ENCODE results near the gene EEPD1.
A peak's percentile ranks its signal among the peaks of the same experiment; 100 is the strongest.

Gene EEPD1

DNA sequence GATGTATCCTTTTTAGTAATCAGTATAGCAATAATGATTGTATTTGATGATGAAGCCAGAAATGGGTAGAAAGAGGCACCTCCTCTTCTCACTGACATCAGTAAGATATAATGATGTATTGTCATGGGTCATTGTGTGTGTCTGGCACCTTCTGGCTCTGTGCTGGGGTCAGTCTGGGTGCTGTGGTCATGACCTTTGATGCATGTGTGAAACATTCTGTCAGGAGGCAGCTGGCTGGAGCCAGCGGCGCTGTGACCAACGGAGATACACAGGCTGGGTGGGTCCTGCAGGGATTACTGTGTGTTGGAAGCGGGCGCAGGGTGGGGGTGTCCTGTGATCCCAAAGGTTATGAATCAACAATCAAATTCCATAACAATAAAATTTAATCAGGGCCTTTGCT lies 35.2 kb downstream of the EEPD1 start:
- Histone ChIP-seq H3K27ac (ENCODE audit: low read depth, low read length) (no peak overlapping the region), H3K27me3 (ENCODE audit: control insufficient read depth in 1 of 2, insufficient read depth in 2 of 2, low read length in 2 of 2) (no peaks in the 10 kb centered on the region), H3K4me1 (ENCODE audit: control insufficient read depth in 1 of 2, insufficient read depth in 2 of 2, low read length in 2 of 2) (peaks cover 4 to 10% of the 10 kb centered on the region in 2 donors), H3K4me3 (ENCODE audit: low read depth in 1 of 2, low read length in 2 of 2) (no peak overlapping the region), H3K9ac (ENCODE audit: low read depth in 1 of 2, low read length in 2 of 2) (no peak overlapping the region), H3K9me3 (ENCODE audit: control insufficient read depth in 1 of 2, low read length in 2 of 2) (no peaks in the 10 kb centered on the region), H3K36me3 (ENCODE audit: control insufficient read depth in 1 of 2, insufficient read depth in 2 of 2, low read length in 2 of 2) (no peaks in the 10 kb centered on the region)

DNA sequence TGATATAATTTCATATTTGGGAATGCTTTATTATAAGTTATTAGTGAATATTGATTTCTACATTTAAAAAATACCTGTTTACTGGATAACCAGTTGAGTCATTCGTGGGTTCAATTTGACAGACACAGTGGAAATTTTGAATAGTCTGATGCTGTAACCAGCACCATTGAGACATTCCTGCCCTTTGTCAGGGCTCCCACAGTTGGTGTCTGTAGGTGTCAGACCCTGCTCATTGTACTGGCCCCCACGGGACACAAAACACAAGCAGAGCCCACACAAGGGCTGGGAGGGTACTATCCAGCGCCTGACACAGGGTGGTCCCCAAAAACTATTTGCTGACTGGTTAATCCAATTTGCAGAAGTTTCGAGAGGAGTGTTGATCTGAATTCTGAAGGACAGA lies 35.9 kb downstream of the EEPD1 start:
- Histone ChIP-seq H3K9ac (ENCODE audit: low read depth in 1 of 2, low read length in 2 of 2) (no peak overlapping the region), H3K4me1 (ENCODE audit: control insufficient read depth in 1 of 2, insufficient read depth in 2 of 2, low read length in 2 of 2) (peaks cover 4 to 11% of the 10 kb centered on the region in 2 donors), H3K27me3 (ENCODE audit: control insufficient read depth in 1 of 2, insufficient read depth in 2 of 2, low read length in 2 of 2) (no peaks in the 10 kb centered on the region), H3K36me3 (ENCODE audit: control insufficient read depth in 1 of 2, insufficient read depth in 2 of 2, low read length in 2 of 2) (no peaks in the 10 kb centered on the region), H3K9me3 (ENCODE audit: control insufficient read depth in 1 of 2, low read length in 2 of 2) (no peaks in the 10 kb centered on the region), H3K27ac (ENCODE audit: low read depth, low read length) (no peak overlapping the region), H3K4me3 (ENCODE audit: low read depth in 1 of 2, low read length in 2 of 2) (no peak overlapping the region)

DNA sequence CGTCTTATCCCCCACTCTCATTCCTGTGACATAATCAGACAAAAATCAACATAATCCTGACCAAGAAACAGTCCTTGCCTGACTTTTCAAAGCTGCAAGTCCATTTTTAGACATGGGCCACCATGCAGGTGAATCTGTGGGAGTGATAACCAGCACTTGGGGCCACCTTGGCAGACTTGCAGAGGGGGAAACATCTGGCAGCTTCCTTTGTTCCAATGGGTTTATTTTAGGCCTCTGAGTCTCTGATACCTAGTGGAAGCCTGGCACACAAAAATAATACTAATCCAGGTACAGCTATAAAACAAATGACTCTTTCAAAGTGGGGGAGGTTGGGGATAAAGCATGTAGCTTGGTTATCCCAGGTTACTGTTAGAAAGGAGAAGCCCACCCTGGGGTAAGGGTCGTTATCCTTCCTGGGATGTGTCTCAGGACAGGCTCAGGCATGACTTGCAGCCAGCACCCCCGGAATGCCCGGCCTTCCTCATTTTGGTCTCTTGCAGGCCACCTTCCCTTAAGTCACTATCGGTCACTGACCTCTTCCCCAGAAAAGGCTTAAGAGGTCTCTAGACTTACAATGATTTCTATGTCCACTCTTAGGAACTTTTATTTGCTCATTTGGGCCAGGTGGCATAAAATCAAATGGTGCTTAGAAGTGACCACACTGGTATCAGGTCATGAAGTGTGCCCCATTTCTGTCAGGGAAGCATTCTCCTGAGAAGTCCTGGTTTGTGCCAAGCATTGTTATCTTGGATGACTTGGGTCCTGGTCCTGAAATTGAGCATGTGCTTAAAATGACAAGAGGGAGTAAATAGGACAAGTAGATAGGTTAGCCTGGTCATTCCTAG lies 37.6 kb downstream of the EEPD1 start:
- Histone ChIP-seq H3K27ac (ENCODE audit: low read depth, low read length) (no peak overlapping the region), H3K36me3 (ENCODE audit: control insufficient read depth in 1 of 2, insufficient read depth in 2 of 2, low read length in 2 of 2) (peaks cover 0 to under 1% of the 10 kb centered on the region in 2 donors), H3K4me3 (ENCODE audit: low read depth in 1 of 2, low read length in 2 of 2) (no peak overlapping the region), H3K9ac (ENCODE audit: low read depth in 1 of 2, low read length in 2 of 2) (no peak overlapping the region), H3K9me3 (ENCODE audit: control insufficient read depth in 1 of 2, low read length in 2 of 2) (no peaks in the 10 kb centered on the region), H3K4me1 (ENCODE audit: control insufficient read depth in 1 of 2, insufficient read depth in 2 of 2, low read length in 2 of 2) (peaks cover 4 to 12% of the 10 kb centered on the region in 2 donors), H3K27me3 (ENCODE audit: control insufficient read depth in 1 of 2, insufficient read depth in 2 of 2, low read length in 2 of 2) (no peaks in the 10 kb centered on the region)

DNA sequence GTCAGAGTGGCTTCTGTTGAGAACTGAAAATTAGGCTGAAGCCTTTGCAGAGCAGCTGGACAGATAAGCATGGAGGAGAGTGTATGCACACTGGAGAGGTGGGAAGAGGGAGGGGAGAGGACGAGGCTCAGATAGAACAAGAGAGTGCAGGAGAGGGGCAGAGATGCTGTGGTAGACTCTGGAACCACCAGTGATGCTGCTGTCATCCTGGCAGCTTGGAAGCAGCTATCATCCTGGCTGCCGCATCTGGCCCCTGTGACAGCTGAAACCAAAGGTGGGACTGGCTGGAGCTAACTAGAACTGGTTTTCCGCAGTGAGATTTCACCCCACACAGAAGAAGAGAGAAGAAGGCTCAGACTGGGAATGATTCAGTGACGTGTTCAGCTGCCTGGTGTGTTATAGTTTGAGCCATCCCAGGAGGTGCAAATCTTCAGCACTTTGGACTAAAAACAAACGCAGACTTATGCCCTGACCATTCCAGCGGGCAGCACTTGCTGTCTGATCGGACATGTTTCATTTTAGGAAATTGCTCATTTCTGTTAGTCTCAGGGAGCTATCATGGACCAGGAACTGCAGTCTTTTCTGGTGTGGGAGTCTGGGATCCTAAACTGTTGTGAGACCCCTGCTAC lies 38.4 kb downstream of the EEPD1 start:
- Histone ChIP-seq H3K27ac (ENCODE audit: low read depth, low read length) (no peak overlapping the region), H3K4me1 (ENCODE audit: control insufficient read depth in 1 of 2, insufficient read depth in 2 of 2, low read length in 2 of 2) (peaks cover 4 to 12% of the 10 kb centered on the region in 2 donors), H3K9ac (ENCODE audit: low read depth in 1 of 2, low read length in 2 of 2) (no peak overlapping the region)

DNA sequence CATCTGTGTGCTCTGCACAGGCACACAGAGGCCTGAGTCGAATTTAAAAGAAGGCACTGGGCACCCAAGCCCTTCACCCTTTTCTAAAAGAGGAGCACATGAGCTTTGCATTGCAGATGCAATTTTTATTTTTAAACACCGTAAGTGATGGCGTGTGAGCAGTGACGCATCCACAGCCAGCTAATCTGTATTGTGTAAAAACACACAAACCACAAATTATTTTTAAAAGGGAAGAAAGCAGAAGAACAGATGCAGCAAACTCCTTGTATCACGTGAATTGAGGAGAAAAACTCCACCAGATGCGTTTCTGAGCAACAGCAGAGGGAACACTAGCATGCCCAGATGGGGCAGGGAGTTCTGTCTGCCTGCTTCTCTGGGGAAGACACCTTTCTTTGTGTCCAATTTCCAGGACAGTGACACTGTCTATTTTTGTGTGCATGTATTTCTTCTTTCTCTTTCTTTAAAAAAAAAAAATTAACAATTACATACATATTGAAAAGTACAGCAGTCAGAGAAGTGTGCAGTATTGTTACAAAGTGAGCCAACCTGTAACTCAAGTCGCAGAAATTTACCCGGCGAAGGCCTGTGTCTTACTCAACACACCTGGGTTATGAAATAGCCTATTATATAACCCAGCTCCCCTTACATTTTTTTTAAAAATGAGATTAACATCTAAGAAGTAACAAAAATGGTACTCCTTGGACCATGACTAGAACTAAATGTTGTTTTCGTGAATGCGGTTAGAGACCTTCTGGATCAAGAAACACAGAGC lies 39.2 kb downstream of the EEPD1 start:
- Histone ChIP-seq H3K27me3 (ENCODE audit: control insufficient read depth in 1 of 2, insufficient read depth in 2 of 2, low read length in 2 of 2) (no peaks in the 10 kb centered on the region), H3K4me3 (ENCODE audit: low read depth in 1 of 2, low read length in 2 of 2) (no peak overlapping the region), H3K36me3 (ENCODE audit: control insufficient read depth in 1 of 2, insufficient read depth in 2 of 2, low read length in 2 of 2) (peaks cover 0 to 4% of the 10 kb centered on the region in 2 donors), H3K4me1 (ENCODE audit: control insufficient read depth in 1 of 2, insufficient read depth in 2 of 2, low read length in 2 of 2) (peaks cover 4 to 12% of the 10 kb centered on the region in 2 donors), H3K9me3 (ENCODE audit: control insufficient read depth in 1 of 2, low read length in 2 of 2) (no peaks in the 10 kb centered on the region), H3K9ac (ENCODE audit: low read depth in 1 of 2, low read length in 2 of 2) (no peak overlapping the region), H3K27ac (ENCODE audit: low read depth, low read length) (no peak overlapping the region)

More for the DNA sequence above, 38.4 kb downstream of the EEPD1 start:
- H3K27me3 ChIP-seq (ENCODE audit: control insufficient read depth in 1 of 2, insufficient read depth in 2 of 2, low read length in 2 of 2): no peaks in the 10 kb centered on the region
- peak overlapping the region in 1 of 2 donors; percentile 13 for H3K4me3 ChIP-seq (ENCODE audit: low read depth in 1 of 2, low read length in 2 of 2)
- no peaks in the 10 kb centered on the region for H3K9me3 ChIP-seq (ENCODE audit: control insufficient read depth in 1 of 2, low read length in 2 of 2)
- H3K36me3 ChIP-seq (ENCODE audit: control insufficient read depth in 1 of 2, insufficient read depth in 2 of 2, low read length in 2 of 2): peaks cover 0 to 4% of the 10 kb centered on the region in 2 donors

DNA sequence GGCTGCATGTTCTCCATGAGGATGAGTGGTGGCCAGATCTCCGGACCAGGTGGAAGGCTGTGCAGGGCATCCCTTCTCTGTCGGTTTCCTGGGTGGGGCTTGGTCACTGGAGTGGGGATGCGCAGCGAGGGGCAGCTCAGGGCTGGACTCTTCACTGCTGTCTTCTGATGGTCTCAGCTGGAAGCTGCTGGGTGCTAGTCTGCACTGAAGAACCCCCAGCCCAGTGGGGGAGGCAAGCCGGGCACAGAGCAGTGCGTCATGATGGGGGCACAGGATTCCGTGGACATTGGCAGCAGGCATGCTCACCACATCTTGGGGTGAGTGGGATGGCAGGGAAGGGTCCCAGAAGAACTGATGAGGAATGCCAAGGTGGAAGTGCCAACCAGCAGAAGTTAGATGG lies 39.8 kb downstream of the EEPD1 start:
- Histone ChIP-seq H3K27ac (ENCODE audit: low read depth, low read length) (no peak overlapping the region), H3K4me1 (ENCODE audit: control insufficient read depth in 1 of 2, insufficient read depth in 2 of 2, low read length in 2 of 2) (peaks cover 4 to 12% of the 10 kb centered on the region in 2 donors), H3K9me3 (ENCODE audit: control insufficient read depth in 1 of 2, low read length in 2 of 2) (no peaks in the 10 kb centered on the region), H3K4me3 (ENCODE audit: low read depth in 1 of 2, low read length in 2 of 2) (no peak overlapping the region), H3K27me3 (ENCODE audit: control insufficient read depth in 1 of 2, insufficient read depth in 2 of 2, low read length in 2 of 2) (no peaks in the 10 kb centered on the region), H3K36me3 (ENCODE audit: control insufficient read depth in 1 of 2, insufficient read depth in 2 of 2, low read length in 2 of 2) (peaks cover 0 to 4% of the 10 kb centered on the region in 2 donors), H3K9ac (ENCODE audit: low read depth in 1 of 2, low read length in 2 of 2) (no peak overlapping the region)

DNA sequence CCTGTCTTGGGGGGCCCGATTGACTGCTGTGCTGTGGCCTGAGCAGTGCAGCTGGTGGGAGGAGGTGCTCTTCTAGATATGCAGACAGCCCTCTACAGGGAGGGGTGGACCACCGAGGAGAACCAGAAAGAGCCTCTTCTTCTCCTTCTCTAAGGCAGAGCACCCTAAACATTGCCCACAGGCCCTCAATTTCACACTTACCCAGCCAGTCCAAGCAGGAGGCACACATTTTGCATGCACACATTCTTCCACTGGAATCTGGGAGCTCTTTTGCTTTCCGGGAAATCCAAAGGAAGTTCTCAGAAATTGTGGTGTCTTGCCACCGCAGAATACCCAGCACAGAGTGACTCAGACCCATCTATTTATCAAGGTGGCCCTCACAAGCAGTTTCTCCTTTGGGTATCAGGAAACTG lies 45.8 kb downstream of the EEPD1 start:
- Histone ChIP-seq H3K9me3 (ENCODE audit: control insufficient read depth in 1 of 2, low read length in 2 of 2) (no peaks in the 10 kb centered on the region), H3K27me3 (ENCODE audit: control insufficient read depth in 1 of 2, insufficient read depth in 2 of 2, low read length in 2 of 2) (no peaks in the 10 kb centered on the region), H3K36me3 (ENCODE audit: control insufficient read depth in 1 of 2, insufficient read depth in 2 of 2, low read length in 2 of 2) (peaks cover 0 to 4% of the 10 kb centered on the region in 2 donors), H3K4me3 (ENCODE audit: low read depth in 1 of 2, low read length in 2 of 2) (no peak overlapping the region), H3K9ac (ENCODE audit: low read depth in 1 of 2, low read length in 2 of 2) (no peak overlapping the region), H3K27ac (ENCODE audit: low read depth, low read length) (no peak overlapping the region), H3K4me1 (ENCODE audit: control insufficient read depth in 1 of 2, insufficient read depth in 2 of 2, low read length in 2 of 2) (peaks cover 12 to 13% of the 10 kb centered on the region in 2 donors)

DNA sequence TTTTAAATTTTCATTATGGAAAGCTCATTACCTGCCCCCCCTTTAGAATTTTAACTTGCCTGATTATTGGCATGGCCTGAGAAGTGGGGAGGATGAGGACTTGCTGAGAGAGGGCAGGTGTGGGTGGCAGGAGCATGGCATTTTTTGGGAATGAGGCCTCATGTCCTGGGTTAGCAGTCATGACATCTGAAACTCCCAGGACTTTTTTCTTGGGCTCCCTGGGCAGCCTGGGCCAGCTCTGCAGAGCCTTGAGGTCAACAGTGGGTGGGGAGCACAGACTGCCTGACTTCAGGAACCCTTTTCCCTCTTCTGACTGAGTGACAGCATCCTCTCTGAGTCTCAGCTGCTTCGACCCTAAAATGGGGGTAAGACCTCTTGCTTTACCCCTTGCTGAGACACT lies 46.3 kb downstream of the EEPD1 start:
- Histone ChIP-seq H3K4me1 (ENCODE audit: control insufficient read depth in 1 of 2, insufficient read depth in 2 of 2, low read length in 2 of 2) (peaks cover 12 to 15% of the 10 kb centered on the region in 2 donors), H3K27me3 (ENCODE audit: control insufficient read depth in 1 of 2, insufficient read depth in 2 of 2, low read length in 2 of 2) (no peaks in the 10 kb centered on the region), H3K27ac (ENCODE audit: low read depth, low read length) (no peak overlapping the region), H3K36me3 (ENCODE audit: control insufficient read depth in 1 of 2, insufficient read depth in 2 of 2, low read length in 2 of 2) (peaks cover 0 to 4% of the 10 kb centered on the region in 2 donors), H3K9me3 (ENCODE audit: control insufficient read depth in 1 of 2, low read length in 2 of 2) (no peaks in the 10 kb centered on the region), H3K4me3 (ENCODE audit: low read depth in 1 of 2, low read length in 2 of 2) (no peak overlapping the region), H3K9ac (ENCODE audit: low read depth in 1 of 2, low read length in 2 of 2) (no peak overlapping the region)

DNA sequence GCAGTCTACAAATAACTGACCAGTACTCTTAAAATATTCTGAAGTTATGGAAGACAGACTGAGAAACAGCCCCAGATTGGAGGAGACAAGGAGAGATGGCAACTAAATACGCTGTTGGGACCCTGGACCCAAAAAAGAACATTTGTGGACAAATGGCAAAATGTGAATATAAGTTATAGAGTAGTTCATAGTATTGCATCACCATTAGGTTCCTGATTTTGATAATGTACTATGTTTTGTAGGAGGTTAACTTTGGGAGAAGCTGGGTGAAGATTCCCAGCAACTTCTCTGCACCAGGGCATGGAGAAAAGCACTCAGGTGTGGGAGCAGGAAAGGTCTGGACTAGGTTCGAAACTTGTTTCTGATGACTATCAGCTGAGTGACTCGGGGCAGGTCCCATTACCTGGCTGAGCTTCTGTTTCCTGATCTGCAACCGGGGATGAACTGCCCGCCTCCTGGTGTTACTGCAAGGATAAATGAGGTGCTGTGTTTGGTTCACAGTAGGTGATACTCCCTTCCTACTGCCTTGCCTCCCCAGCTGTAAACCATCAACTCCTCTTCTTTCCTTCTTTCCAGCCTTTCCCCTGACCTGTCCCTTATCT lies 48.2 kb downstream of the EEPD1 start:
- no peak overlapping the region for H3K4me3 ChIP-seq (ENCODE audit: low read depth in 1 of 2, low read length in 2 of 2)
- no peaks in the 10 kb centered on the region for H3K36me3 ChIP-seq (ENCODE audit: control insufficient read depth in 1 of 2, insufficient read depth in 2 of 2, low read length in 2 of 2)
- H3K9me3 ChIP-seq (ENCODE audit: control insufficient read depth in 1 of 2, low read length in 2 of 2): no peaks in the 10 kb centered on the region
- H3K9ac ChIP-seq (ENCODE audit: low read depth in 1 of 2, low read length in 2 of 2): no peak overlapping the region
- no peaks in the 10 kb centered on the region for H3K27me3 ChIP-seq (ENCODE audit: control insufficient read depth in 1 of 2, insufficient read depth in 2 of 2, low read length in 2 of 2)
- peaks cover 15 to 20% of the 10 kb centered on the region in 2 donors for H3K4me1 ChIP-seq (ENCODE audit: control insufficient read depth in 1 of 2, insufficient read depth in 2 of 2, low read length in 2 of 2)
- H3K27ac ChIP-seq (ENCODE audit: low read depth, low read length): no peak overlapping the region

Data from duodenal mucosa (tissue), 2 donors.